Skin of body (tissue), 2 donors: Measurements from ENCODE around the gene ZMIZ1. TPM values are rescaled to one million over a fixed set of nuclear protein-coding genes. Genes with fewer than 3 reads are reported as not detected.

Experiments used
- DNase-seq: peaks from one replicate; lab custom pipeline; 2025; lab: John Stamatoyannopoulos, UW
- total RNA-seq: library from RNA; depleted of rRNA; stranded (reverse); fragments of >200 nt; gene quantifications from one replicate; pipeline ENCODE4 v1.2.3, GENCODE V29; 2014

The ZMIZ1 gene
- total RNA-seq, 1 donor from 2014 or later: 26.4 TPM

- DNase-seq: no peak
Measured at GRCh38 chr10:79260811-79261740, 192.3 kb downstream of the ZMIZ1 start.

- DNase-seq: no peak
Measured at GRCh38 chr10:79262131-79262530, 193.4 kb downstream of the ZMIZ1 start.

- no peak for DNase-seq
Measured at GRCh38 chr10:79262959-79263746, 194.4 kb downstream of the ZMIZ1 start.

- DNase-seq: no peak
Measured at GRCh38 chr10:79263939-79264338, 195.2 kb downstream of the ZMIZ1 start.

GRCh38 chr10:79264942-79265341 lies 196.2 kb downstream of the ZMIZ1 start:
- no peak for DNase-seq

GRCh38 chr10:79266084-79266483 lies 197.3 kb downstream of the ZMIZ1 start:
- no peak for DNase-seq

- DNase-seq: peak; percentile 44
Measured at GRCh38 chr10:79266543-79267312, 198.0 kb downstream of the ZMIZ1 start.

GRCh38 chr10:79267499-79267898 lies 198.7 kb downstream of the ZMIZ1 start:
- no peak for DNase-seq

- no peak for DNase-seq
Measured at GRCh38 chr10:79268161-79268601, 199.4 kb downstream of the ZMIZ1 start.

GRCh38 chr10:79268742-79269141 lies 200.0 kb downstream of the ZMIZ1 start:
- DNase-seq: no peak

- DNase-seq: no peak
Measured at GRCh38 chr10:79269443-79269842, 200.7 kb downstream of the ZMIZ1 start.

GRCh38 chr10:79269969-79270368 lies 201.2 kb downstream of the ZMIZ1 start:
- DNase-seq: no peak

GRCh38 chr10:79270466-79271246 lies 201.9 kb downstream of the ZMIZ1 start:
- peak; percentile 65 for DNase-seq

- DNase-seq: no peak
Measured at GRCh38 chr10:79272353-79272752, 203.6 kb downstream of the ZMIZ1 start.

- DNase-seq: peak; percentile 10
Measured at GRCh38 chr10:79273604-79274003, 204.8 kb downstream of the ZMIZ1 start.

GRCh38 chr10:79274279-79275104 lies 205.7 kb downstream of the ZMIZ1 start:
- DNase-seq: peak; percentile 43

GRCh38 chr10:79275105-79275430 lies 206.3 kb downstream of the ZMIZ1 start:
- no peak for DNase-seq

- DNase-seq: no peak
Measured at GRCh38 chr10:79275431-79275851, 206.7 kb downstream of the ZMIZ1 start.

- DNase-seq: no peak
Measured at GRCh38 chr10:79277579-79278269, 209.0 kb downstream of the ZMIZ1 start.
